PC-9 (cell line): ENCODE results near the gene SLC44A3. TPM values are rescaled to one million over a fixed set of nuclear protein-coding genes. Genes with fewer than 3 reads are reported as not detected.

Experiments
- BruUV-seq: library from RNA; stranded (reverse); fragments of 400-500 nt; replicated peaks from 2 replicates; lab custom pipeline; 2021; lab: Mats Ljungman, UMichigan
- CTCF ChIA-PET: fragments of 300-600 bp; sonication (Branson Sonifier 250); formaldehyde crosslinking; loops from one replicate; lab custom pipeline; 2022; ENCODE audit warnings: antibody characterized with exemption; lab: Charles Lee
- POLR2A ChIA-PET: fragments of 300-600 bp; sonication (Branson Sonifier 250); formaldehyde crosslinking; loops from one replicate; lab custom pipeline; 2022; ENCODE audit warnings: antibody characterized with exemption; ENCODE audit not compliant: unreplicated experiment; lab: Charles Lee
- DNase-seq, 2 experiments: peaks; one replicate each; pipeline versions ENCODE4 v3.0.0 to v3.0.0-alpha.2; 2015 to 2022; ENCODE audit warnings: mixed read lengths in 1 of 2
- H2AFZ ChIP-seq: fragments of 200-600 bp; sonication (generic); 2 replicates; pipeline ENCODE4 v1.8.1; 2017; ENCODE audit warnings: antibody characterized with exemption
- H3F3A ChIP-seq: fragments of 200-600 bp; sonication (generic); 2 replicates; pipeline ENCODE4 v1.8.1; 2017; ENCODE audit warnings: antibody characterized with exemption, mild to moderate bottlenecking, low read depth; ENCODE audit not compliant: insufficient read depth
- H3K27ac ChIP-seq: fragments of 200-600 bp; sonication (generic); 2 replicates; pipeline ENCODE4 v1.6.1; 2016; ENCODE audit warnings: mixed run types
- H3K27me3 ChIP-seq: fragments of 200-600 bp; sonication (generic); 2 replicates; pipeline ENCODE4 v1.6.1; 2016; ENCODE audit warnings: low read depth, mixed run types; ENCODE audit not compliant: insufficient read depth
- H3K36me3 ChIP-seq: fragments of 200-600 bp; sonication (generic); 2 replicates; pipeline ENCODE4 v1.6.1; 2016; ENCODE audit warnings: low read depth, mixed run types
- H3K4me1 ChIP-seq: fragments of 200-600 bp; sonication (generic); replicated peaks from 2 replicates; pipeline ENCODE4 v1.6.1; 2016; ENCODE audit warnings: mixed run types; ENCODE audit not compliant: insufficient read depth
- H3K4me2 ChIP-seq: fragments of 200-600 bp; sonication (generic); 2 replicates; pipeline ENCODE4 v1.6.1; 2017; ENCODE audit warnings: mixed run types
- H3K4me3 ChIP-seq: fragments of 200-600 bp; sonication (generic); 2 replicates; pipeline ENCODE4 v1.6.1; 2016; ENCODE audit warnings: mixed run types
- H3K79me2 ChIP-seq: fragments of 200-600 bp; sonication (generic); 2 replicates; pipeline ENCODE4 v1.6.1; 2017; ENCODE audit warnings: low read depth, mixed run types
- H3K9me2 ChIP-seq: fragments of 200-600 bp; sonication (generic); 2 replicates; pipeline ENCODE4 v1.8.1; 2017; ENCODE audit warnings: mild to moderate bottlenecking; ENCODE audit not compliant: insufficient read depth
- H3K9me3 ChIP-seq: fragments of 200-600 bp; sonication (generic); 2 replicates; pipeline ENCODE4 v1.8.1; 2016; ENCODE audit warnings: low read depth; ENCODE audit not compliant: insufficient read depth
- H4K20me1 ChIP-seq: fragments of 200-600 bp; sonication (generic); 2 replicates; pipeline ENCODE4 v1.8.1; 2017; ENCODE audit not compliant: insufficient read depth
- EZH2 ChIP-seq: fragments of 200-600 bp; sonication (generic); IDR thresholded peaks from 2 replicates; pipeline ENCODE4 v1.8.0; 2017; ENCODE audit warnings: antibody characterized with exemption, low read depth
- intact Hi-C: fragments of 100-400 bp; cut with micrococcal nuclease; formaldehyde crosslinking; loops from one replicate; pipeline ENCODE4 v1.10.0; 2022; ENCODE audit not compliant: unreplicated experiment
- total RNA-seq: library from RNA; stranded (reverse); gene quantifications from 2 replicates; pipeline ENCODE4 v1.2.3, GENCODE V29; 2021
- TF ChIP-seq, protein P1 (sequence below): fragments of 200-600 bp; sonication (generic); conservative IDR thresholded peaks from 2 replicates; pipeline ENCODE4 v1.6.1; 2017; ENCODE audit warnings: mixed run types, antibody characterized with exemption, mild to moderate bottlenecking, moderate library complexity

SLC44A3 gene
- total RNA-seq, 1 experiment from 2014 or later = 17.5 TPM

DNA sequence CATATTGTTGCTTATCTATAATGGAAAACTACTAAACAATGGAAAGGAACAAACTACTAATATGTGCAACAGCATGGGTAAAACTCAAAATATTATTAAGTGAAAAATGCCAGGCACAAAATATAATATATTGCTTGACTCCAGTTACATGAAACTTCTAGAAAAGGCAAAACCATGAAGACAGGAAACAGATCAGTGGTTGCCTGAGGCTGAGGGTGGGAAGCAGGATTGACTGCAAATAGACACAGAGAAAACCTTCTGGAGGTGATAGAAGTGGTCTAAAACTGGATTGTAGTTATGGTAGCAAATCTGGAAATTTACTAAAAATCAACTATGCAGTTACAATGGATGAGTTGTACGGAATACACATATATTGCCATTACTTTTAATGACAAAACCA is 29.5 kb upstream of the SLC44A3 start:
- H3K27me3 ChIP-seq = no peaks in the 10 kb centered on the region
- 0 out of 2 replicates have a peak, but pooled peaks cover 12% of the 10 kb centered on the region for H3K36me3 ChIP-seq
- no peak overlapping the region for H3K4me3 ChIP-seq
- no peak for DNase-seq
- no peak for TF ChIP-seq EZH2
- TF ChIP-seq, protein P1, sequence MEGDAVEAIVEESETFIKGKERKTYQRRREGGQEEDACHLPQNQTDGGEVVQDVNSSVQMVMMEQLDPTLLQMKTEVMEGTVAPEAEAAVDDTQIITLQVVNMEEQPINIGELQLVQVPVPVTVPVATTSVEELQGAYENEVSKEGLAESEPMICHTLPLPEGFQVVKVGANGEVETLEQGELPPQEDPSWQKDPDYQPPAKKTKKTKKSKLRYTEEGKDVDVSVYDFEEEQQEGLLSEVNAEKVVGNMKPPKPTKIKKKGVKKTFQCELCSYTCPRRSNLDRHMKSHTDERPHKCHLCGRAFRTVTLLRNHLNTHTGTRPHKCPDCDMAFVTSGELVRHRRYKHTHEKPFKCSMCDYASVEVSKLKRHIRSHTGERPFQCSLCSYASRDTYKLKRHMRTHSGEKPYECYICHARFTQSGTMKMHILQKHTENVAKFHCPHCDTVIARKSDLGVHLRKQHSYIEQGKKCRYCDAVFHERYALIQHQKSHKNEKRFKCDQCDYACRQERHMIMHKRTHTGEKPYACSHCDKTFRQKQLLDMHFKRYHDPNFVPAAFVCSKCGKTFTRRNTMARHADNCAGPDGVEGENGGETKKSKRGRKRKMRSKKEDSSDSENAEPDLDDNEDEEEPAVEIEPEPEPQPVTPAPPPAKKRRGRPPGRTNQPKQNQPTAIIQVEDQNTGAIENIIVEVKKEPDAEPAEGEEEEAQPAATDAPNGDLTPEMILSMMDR = no peak
- 0 out of 2 replicates have a peak, but pooled peaks cover 5% of the 10 kb centered on the region for H3F3A ChIP-seq
- no peaks in the 10 kb centered on the region; the same call in 1 of the 2 replicates for H3K9me3 ChIP-seq
- no peak overlapping the region for H2AFZ ChIP-seq
- no peaks in the 10 kb centered on the region for H3K79me2 ChIP-seq
- no peak overlapping the region for H3K27ac ChIP-seq
- H3K4me2 ChIP-seq = no peak overlapping the region
- CTCF ChIA-PET = no interaction called here
- POLR2A ChIA-PET = interaction anchor here (0.7 kb wide), 1 partner anchor 765 kb away, joined by 4 read pairs; no protein-coding TSS in a partner anchor
- H4K20me1 ChIP-seq = no peaks in the 10 kb centered on the region
- H3K4me1 ChIP-seq = peaks cover 12% of the 10 kb centered on the region
- H3K9me2 ChIP-seq = no peaks in the 10 kb centered on the region
- intact Hi-C loops = no loop called here
- BruUV-seq = no TSS peak

DNA sequence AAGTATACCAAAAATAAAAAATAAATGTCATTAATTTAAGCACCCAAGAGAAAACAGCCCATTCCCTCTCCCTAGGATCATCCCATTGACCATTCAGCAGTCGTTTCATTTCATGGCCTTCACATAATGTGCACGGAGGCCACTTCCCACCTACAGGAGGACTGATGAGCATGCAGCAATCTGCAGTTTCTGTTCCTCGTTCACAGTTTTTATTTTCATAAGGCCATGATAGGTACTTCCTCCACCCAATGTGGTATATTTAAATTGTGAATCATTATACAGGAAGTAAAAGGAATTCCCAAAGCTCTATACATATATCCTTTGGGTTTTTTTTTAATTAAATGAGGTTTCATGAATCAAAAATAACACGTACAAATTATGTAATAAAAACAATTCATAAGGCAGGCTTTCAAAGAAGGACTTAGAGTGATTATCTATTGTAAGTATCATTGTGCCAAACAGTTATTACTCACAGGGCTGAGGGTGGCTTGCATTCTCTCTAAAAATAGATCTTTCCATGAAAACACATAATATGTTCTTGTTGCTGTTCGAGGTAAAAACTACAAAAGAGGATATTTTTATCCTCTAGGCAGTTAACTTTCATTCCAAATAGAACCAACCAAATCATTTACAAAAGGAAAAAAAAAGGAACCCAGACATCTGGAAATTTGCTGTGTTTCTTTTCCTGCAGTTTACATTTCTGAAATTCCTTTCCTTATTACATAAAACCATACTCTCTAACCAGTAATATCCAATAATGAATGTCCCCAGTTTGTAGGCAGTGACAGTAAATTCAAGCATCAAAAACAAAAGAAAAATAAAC is 27.5 kb upstream of the SLC44A3 start:
- Histone ChIP-seq H3K36me3 (no peaks in the 10 kb centered on the region), H3K4me2 (no peak overlapping the region), H3F3A (0 out of 2 replicates have a peak, but pooled peaks cover 5% of the 10 kb centered on the region), H3K27me3 (no peaks in the 10 kb centered on the region), H3K79me2 (no peaks in the 10 kb centered on the region), H3K4me1 (peaks cover 27% of the 10 kb centered on the region), H3K9me2 (no peaks in the 10 kb centered on the region), H4K20me1 (no peaks in the 10 kb centered on the region), H2AFZ (no peak overlapping the region), H3K27ac (peak overlapping the region; percentile 35), H3K4me3 (no peak overlapping the region), H3K9me3 (no peaks in the 10 kb centered on the region)
- ChIA-PET POLR2A (interaction anchor here (0.5 to 0.6 kb wide), 3 partner anchors 65 to 265 kb away, joined by 5 to 11 read pairs (median 11); no protein-coding TSS in a partner anchor), CTCF (no interaction called here)
- intact Hi-C loops = no loop called here
- peak in 1 of 2 experiments; percentile 70 for DNase-seq
- TF ChIP-seq EZH2 = no peak
- TF ChIP-seq, protein P1 = no peak
- BruUV-seq = no TSS peak

DNA sequence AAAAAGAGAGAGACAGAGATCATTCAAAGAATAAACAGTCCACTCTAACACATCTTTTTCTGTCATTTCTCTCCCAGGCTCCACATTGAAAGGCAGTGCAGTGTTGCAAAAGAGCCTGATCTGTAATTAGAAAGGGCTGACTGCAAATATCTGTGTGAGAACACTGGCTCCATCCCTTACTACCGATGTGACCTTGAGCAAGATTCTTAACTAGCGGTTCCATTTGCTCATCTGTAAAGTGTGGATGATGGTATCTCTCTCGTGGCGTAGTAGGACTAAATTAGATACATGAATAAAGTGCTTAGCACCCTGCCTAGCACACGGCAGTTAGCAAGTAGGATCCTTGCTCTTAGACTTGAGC is 26.9 kb upstream of the SLC44A3 start:
- no peaks in the 10 kb centered on the region for H3K79me2 ChIP-seq
- ChIA-PET POLR2A (no interaction called here), CTCF (interaction anchor here (0.7 kb wide), 1 partner anchor 751 kb away, joined by 3 read pairs; no protein-coding TSS in a partner anchor)
- no peaks in the 10 kb centered on the region for H4K20me1 ChIP-seq
- H3K36me3 ChIP-seq = no peaks in the 10 kb centered on the region
- H2AFZ ChIP-seq = no peak overlapping the region
- BruUV-seq = no TSS peak
- intact Hi-C loops = no loop called here
- peaks cover 27% of the 10 kb centered on the region for H3K4me1 ChIP-seq
- H3K9me2 ChIP-seq = no peaks in the 10 kb centered on the region
- H3K27ac ChIP-seq = peak overlapping the region; percentile 35
- DNase-seq = no peak
- no peak overlapping the region for H3K4me2 ChIP-seq
- H3K4me3 ChIP-seq = no peak overlapping the region
- H3K27me3 ChIP-seq = no peaks in the 10 kb centered on the region
- H3K9me3 ChIP-seq = no peaks in the 10 kb centered on the region
- H3F3A ChIP-seq = 0 out of 2 replicates have a peak, but pooled peaks cover 5% of the 10 kb centered on the region
- no peak for TF ChIP-seq EZH2
- TF ChIP-seq, protein P1 = no peak
